Brain microvascular endothelial cell (primary cell): ENCODE measurements around the gene HOXB3.
A peak's percentile ranks its signal among the peaks of the same experiment; 100 is the strongest.

Experiments used
- DNase-seq: peaks from one replicate; pipeline ENCODE4 v3.0.0-alpha.2; 2020
- H3K27ac ChIP-seq: fragments of 250-450 bp; sonication (Bioruptor Pico); 2 replicates; pipeline ENCODE4 v1.5.1; 2020; ENCODE audit warnings: mild to moderate bottlenecking, moderate library complexity
- H3K27me3 ChIP-seq: fragments of 250-450 bp; sonication (Bioruptor Pico); replicated peaks from 2 replicates; pipeline ENCODE4 v1.5.1; 2020; ENCODE audit warnings: mild to moderate bottlenecking
- H3K36me3 ChIP-seq: fragments of 250-450 bp; sonication (Bioruptor Pico); replicated peaks from 2 replicates; pipeline ENCODE4 v1.5.1; 2020; ENCODE audit warnings: mild to moderate bottlenecking
- H3K4me3 ChIP-seq: 2 replicates; pipeline ENCODE4 v1.5.1; 2011; ENCODE audit warnings: low read depth, mild to moderate bottlenecking, control low read depth, low read length, moderate library complexity
- in situ Hi-C: cut with HindIII; loops from 2 replicates; pipeline ENCODE4 v1.10.0; 2017; ENCODE audit warnings: low sequenced_read_pairs, low pct_ligation_motif_present
- TF ChIP-seq, protein P1 (sequence below): IDR thresholded peaks from 2 replicates; pipeline ENCODE4 v1.5.1; 2011; ENCODE audit warnings: low read depth, mild to moderate bottlenecking, moderate library complexity, low read length, control low read depth, inconsistent platforms; ENCODE audit errors: missing control alignments

The HOXB3 gene

DNA sequence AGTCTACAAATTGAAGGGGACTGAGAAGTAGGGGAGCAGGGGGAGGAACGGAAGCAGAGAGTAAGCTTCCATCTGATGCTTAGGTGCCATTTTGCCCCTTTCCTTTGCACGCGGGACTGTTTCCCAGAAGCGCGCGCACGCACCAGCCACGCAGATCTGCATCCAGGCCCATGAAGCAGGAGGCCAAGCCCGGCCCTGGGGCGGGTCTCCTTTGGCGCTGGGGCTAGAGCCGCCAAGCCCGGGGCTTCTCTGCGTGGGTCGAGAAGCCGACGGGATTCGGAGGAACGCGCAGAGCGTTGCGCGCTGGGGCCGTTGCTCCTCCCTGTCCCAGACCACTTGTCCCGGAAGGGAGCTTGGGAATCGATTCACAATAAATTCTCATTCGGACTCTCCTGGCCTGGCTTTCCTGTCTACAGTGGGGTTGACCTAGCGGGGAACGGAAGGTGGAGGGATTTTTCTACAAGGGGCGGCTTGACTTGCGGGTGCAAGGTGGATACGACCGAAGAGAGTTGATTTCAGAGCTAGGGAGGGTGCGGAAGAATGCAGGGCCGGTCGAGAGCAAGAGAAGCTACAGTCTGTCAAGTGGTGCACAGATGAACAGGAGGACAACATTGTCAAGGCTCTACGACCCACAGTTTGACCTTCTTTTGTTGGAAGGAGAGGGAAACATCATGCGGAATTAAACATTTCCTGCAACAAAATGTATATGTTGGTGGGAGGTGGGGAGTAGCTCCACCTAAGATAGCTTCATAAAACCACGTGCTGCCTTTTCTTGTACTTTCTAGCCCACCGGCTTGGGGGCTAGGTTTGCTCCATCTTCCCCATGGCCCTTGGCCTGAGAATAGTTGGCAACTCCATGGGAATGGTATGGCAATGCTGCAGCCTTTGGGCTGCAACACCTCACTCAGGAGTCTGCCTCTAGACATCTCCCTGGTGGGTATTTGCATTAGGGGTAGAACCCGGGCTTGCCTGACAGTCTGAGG is 31.7 kb upstream of the HOXB3 start:
- DNase-seq, result no peak
- H3K36me3 ChIP-seq, result no peaks in the 10 kb centered on the region
- TF ChIP-seq, protein P1, sequence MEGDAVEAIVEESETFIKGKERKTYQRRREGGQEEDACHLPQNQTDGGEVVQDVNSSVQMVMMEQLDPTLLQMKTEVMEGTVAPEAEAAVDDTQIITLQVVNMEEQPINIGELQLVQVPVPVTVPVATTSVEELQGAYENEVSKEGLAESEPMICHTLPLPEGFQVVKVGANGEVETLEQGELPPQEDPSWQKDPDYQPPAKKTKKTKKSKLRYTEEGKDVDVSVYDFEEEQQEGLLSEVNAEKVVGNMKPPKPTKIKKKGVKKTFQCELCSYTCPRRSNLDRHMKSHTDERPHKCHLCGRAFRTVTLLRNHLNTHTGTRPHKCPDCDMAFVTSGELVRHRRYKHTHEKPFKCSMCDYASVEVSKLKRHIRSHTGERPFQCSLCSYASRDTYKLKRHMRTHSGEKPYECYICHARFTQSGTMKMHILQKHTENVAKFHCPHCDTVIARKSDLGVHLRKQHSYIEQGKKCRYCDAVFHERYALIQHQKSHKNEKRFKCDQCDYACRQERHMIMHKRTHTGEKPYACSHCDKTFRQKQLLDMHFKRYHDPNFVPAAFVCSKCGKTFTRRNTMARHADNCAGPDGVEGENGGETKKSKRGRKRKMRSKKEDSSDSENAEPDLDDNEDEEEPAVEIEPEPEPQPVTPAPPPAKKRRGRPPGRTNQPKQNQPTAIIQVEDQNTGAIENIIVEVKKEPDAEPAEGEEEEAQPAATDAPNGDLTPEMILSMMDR, result no peak
- H3K27me3 ChIP-seq, result peaks cover 95% of the 10 kb centered on the region
- H3K27ac ChIP-seq, result no peak overlapping the region
- H3K4me3 ChIP-seq, result no peak overlapping the region
- in situ Hi-C loops, result no loop called here

DNA sequence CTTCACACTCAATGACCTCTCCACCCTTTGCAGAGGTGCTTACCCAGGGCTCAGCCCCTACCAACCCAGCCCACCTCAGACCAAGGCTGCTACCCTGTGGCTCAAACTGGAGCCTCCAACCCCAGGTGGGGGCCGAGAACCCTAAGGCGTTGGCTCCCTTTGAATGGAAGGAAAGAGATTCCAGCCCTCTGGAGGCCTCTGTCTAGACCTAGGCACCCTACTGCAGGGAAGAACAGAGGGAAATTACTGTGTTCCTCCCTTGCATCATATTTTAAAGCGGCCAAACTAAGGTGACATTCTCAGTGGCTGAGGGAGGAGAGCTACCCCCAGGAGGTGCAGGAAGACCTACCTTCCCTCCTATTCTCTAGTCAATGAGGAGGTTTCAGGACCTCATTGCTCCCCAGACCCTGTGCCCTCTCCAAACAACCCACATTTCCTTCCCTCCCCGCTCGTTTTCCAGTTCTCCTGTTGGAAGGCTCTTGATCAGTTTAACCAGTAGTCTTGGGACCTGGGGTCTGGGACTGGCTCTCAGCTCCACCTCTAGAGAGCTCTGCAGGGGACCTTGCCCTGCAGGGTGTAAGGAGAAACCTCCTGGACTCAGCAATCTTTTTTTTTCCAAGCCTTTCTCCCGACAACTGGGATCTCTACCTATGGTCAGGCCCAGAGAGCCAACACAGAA is 30.6 kb upstream of the HOXB3 start:
- TF ChIP-seq, protein P1, result no peak
- Histone ChIP-seq H3K27ac (no peak overlapping the region), H3K36me3 (no peaks in the 10 kb centered on the region), H3K4me3 (no peak overlapping the region), H3K27me3 (peaks cover 97% of the 10 kb centered on the region)
- no peak for DNase-seq
- in situ Hi-C loops, result no loop called here

DNA sequence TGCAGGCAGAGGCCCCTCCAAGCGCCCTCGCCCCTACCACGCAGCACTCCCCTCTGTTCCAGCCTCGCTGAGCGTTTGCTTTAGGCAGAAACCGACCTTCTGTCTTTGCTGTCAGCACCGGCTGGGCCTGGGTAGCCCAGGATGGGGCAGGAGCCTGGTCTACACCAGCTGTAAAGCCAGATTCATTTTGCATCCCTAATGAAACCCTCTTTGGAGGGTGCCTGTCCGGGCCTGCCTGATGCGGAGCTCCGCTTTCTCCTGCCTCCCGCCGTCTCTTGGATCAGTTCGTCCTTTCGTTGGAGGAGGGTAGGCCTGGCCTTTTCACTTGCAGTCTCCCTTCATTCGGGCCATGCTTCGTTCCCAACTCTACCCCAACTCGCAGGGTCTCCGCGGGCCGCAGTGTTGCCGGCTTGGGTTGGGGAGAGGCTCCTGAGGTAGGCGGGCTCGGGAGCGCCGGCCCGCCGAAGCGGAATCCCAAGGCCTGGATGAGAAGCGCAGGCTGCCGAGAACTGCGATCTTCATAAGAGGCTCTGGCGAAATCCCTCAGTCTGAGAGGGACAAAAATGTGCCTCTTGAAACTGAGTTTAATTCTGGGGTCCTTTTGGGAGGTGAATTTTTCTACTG is 29.9 kb upstream of the HOXB3 start:
- no peaks in the 10 kb centered on the region for H3K36me3 ChIP-seq
- TF ChIP-seq, protein P1, result no peak
- in situ Hi-C loops, result no loop called here
- H3K4me3 ChIP-seq, result no peak overlapping the region
- H3K27ac ChIP-seq, result no peak overlapping the region
- peaks cover 95% of the 10 kb centered on the region for H3K27me3 ChIP-seq
- DNase-seq, result no peak

DNA sequence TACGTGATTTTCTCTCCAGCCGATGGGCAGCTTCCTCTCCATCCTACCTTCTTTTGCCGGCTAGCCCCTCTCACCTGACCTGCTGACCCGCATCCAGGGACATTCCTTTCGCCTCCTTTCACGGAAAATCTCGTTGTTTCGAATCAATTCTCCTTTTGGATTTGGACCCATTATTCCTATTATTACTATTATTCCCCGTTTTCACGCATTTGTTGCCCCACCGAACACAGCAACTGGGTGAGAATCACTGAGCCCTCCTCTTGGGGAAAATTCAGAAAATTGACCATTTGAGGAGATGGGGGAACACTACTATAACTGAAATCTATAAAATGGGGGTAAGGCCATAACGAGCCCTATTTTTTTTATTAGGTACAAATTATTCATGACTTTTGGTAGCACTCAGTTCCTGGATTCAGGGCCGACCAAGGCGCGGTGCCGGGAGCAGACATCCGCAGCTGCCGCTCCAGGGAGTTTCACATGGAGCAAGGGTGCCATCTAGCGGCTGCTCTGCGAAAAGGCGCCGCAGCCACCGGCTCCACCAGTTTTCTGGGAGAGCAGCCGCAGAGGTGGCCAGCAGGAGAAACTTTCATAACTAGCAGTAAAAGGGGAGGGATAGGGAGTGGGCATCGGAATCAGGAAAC is 28.3 kb upstream of the HOXB3 start:
- H3K36me3 ChIP-seq, result no peaks in the 10 kb centered on the region
- H3K27me3 ChIP-seq, result peaks cover 89% of the 10 kb centered on the region
- in situ Hi-C loops, result no loop called here
- H3K27ac ChIP-seq, result no peak overlapping the region
- DNase-seq, result peak; percentile 60
- TF ChIP-seq, protein P1, result peak; percentile 94
- H3K4me3 ChIP-seq, result no peak overlapping the region

DNA sequence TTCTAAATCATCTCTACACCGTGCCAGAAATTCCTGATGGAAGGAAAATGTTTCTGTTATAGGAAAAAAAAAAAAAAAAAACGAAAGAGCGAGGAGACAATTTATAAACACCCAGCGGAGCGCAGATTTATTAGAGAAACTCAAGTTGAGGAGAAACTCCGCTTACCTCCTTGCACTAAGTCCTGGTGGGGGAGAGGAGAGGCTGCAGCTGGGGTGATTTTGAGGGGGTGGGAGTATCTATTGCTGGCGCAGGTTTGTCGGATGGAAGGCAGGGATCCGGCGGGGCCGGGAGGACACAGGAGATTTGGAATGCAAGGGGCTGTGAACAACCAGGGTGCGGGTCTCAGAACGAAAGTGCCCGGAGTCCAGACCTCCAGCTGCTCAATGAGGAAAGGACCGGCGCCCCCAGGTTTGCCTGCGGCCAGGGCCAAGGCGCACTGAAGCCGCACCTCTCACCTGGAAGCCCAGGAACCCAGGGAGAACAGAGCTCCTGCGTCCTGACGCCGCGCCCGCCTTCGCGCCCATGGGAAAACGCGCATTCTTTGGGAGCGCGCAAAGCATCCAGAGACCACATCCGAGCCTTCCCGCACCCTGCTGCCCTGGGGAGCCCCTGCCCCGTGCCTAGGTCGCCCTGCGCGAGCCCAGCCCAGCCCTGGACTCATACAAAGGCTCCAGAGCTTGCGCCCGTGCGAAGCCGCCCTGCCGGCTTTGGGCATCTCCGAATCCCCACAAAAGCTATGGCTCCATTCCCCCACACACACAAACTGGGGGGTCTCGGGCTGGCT is 27.6 kb upstream of the HOXB3 start:
- in situ Hi-C loops, result no loop called here
- TF ChIP-seq, protein P1, result no peak
- peaks cover 87% of the 10 kb centered on the region for H3K27me3 ChIP-seq

More for the DNA sequence above, 27.6 kb upstream of the HOXB3 start:
- no peak overlapping the region for H3K27ac ChIP-seq
- DNase-seq, result no peak
- no peak overlapping the region for H3K4me3 ChIP-seq
- no peaks in the 10 kb centered on the region for H3K36me3 ChIP-seq
